Prostate gland (tissue), 2 donors: Measurements from ENCODE around the gene COL4A6.

Experiments used
- CTCF ChIP-seq, 4 experiments: fragments of 200-600 bp in 2 of 4; fragments of 450-650 bp in 2 of 4; sonication (generic) in 2 of 4; IDR thresholded peaks; 1 replicate in 3 of 4; 2 replicates in 1 of 4; pipeline ENCODE4 v1.5.1; 2016 to 2019; ENCODE audit warnings: antibody characterized with exemption in 4 of 4, mild to moderate bottlenecking in 2 of 4, moderate library complexity in 2 of 4
- POLR2A ChIP-seq: fragments of 450-650 bp; IDR thresholded peaks from one replicate; pipeline ENCODE4 v1.6.1; 2016; ENCODE audit warnings: antibody characterized with exemption, mild to moderate bottlenecking

- TF ChIP-seq CTCF (IDR thresholded peaks at IDR 0.05) (no peak), POLR2A (no peak)
These were observed 17.7 kb downstream of the COL4A6 start for GRCh38 chrX:108420481-108420880.
